GM19035 (cell line): ENCODE results near the gene FAM83B.
"Not testable (repeated sequence)": the region's sequence is repeated elsewhere in the genome, so short reads cannot be mapped to it uniquely, and the experiment has no call there.

ENCODE experiments used
- ATAC-seq: cut with Tn5 transposase; IDR thresholded peaks from one replicate; pipeline ENCODE4 v1.9.1; 2021; ENCODE audit not compliant: unreplicated experiment

Gene FAM83B

GRCh38 chr6:54896302-54896701, 49.7 kb downstream of the FAM83B start:
- ATAC-seq, result no peak

DNA sequence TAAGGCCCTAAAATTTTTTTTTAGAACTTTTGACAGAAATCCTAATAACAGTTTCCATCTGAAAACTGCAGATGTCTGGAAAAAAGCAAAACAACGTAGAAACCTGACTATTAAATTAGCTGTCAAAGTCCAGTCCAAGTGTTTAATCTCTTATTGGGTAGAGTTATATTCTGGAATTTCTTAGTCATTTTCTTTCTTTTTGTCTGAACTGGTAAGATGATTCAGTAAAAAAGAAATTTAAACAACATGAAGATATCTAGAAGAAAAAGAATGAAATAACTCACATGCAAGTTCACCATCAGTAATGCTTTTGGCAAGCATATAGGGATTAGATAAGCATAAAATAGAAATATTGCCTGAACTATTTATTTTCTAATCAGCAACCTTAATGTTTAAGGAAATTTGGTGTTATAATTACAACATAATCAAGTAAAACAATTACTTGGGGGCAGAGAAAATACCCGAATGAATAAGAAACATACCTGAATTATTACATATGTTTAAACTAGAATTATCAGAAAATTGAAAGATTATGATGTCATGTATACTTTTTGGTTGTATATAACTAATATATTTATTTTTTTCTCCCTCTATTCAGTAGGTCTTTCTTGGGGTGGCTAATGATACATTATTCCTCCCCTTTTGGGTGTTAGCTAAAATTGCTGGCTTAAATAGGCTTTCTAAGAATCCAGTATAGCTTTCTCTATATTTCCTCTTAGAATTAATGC, 51.1 kb downstream of the FAM83B start:
- no peak for ATAC-seq

- no peak for ATAC-seq
These were observed 52.2 kb downstream of the FAM83B start for GRCh38 chr6:54898767-54899166.

DNA sequence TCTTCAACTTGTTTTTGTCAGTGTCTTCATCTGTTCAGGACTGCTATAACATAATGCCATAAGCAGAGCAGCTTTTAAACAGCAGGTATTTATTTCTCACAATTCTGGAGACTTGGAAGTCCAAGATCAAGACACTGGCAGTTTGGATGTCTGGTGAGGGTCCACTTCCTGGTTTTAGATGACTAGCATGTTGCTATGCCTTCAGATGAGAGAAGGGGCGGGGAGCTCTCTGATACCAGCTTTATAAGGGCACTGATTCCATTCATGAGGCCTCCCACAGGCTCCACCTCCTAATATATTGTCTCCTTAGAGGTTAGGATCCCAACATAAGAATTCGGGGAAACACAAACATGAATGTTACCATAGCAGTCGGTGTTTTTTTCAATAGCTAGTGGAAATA, 52.9 kb downstream of the FAM83B start:
- no peak for ATAC-seq

- ATAC-seq, result no peak
These were observed 53.4 kb downstream of the FAM83B start for GRCh38 chr6:54899986-54900385.

GRCh38 chr6:54900666-54901065, 54.1 kb downstream of the FAM83B start:
- ATAC-seq, result no peak

DNA sequence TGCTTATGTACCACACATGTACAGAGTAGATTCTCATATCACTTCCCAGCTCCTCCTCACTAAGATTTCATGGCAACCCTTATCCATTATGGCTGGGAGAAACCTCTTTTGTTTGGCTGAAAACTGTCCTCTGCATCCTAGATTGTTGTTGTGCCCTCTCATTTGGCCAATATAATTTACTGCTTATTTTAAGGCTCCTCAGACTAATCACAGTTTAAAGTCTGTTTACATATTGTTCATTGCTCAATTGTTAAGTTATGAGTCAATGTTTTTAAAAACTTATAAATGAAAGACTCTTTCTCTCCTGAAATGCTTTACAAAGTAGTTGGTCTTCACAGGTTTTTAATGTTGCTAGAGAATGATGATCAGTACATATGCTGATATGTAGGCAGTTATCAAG, 57.3 kb downstream of the FAM83B start:
- no peak for ATAC-seq

- ATAC-seq, result no peak
These were observed 60.8 kb downstream of the FAM83B start for GRCh38 chr6:54907355-54907754.

DNA sequence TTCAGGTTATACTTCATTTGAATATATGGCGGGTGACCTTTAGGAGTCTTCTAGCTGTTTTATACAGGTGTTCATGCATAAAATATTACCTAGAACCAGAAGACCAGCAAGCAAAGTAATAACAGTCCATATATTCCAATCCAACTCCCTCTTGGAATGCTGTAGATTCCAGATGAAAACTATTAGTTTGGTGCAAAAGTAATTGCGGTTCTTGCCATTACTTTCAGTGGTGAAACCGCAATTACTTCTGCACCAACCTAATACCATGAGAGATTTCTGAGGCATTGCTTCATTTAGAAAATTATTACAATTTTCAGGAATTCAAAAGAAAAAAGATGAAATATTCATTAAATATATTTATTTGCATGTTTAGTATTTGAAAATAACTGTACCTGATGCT, 62.6 kb downstream of the FAM83B start:
- ATAC-seq, result no peak

GRCh38 chr6:54910431-54910884, 63.9 kb downstream of the FAM83B start:
- no peak for ATAC-seq

GRCh38 chr6:54910921-54911320, 64.3 kb downstream of the FAM83B start:
- no peak for ATAC-seq

GRCh38 chr6:54913211-54913610, 66.6 kb downstream of the FAM83B start:
- ATAC-seq, result no peak

- no peak for ATAC-seq
These were observed 70.3 kb downstream of the FAM83B start for GRCh38 chr6:54916858-54917257.

DNA sequence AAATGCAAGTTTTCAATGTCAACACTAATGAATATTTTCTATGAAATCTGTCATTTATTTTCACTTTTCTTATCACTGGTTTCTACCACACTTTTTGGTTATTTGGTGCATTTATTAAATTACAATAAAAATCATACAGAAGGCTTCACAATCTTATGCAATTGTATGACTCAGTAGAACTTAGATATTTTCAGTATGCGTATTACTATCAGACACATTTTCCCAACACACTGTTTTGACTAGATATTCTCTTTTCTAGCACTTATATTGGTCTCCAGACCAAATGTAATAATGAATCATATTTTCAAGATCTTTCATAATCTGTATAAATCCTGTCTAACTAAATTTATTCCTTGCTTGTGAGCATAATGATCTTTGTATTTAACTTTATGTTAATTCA, 74.1 kb downstream of the FAM83B start:
- ATAC-seq, result no peak

GRCh38 chr6:54921891-54922290, 75.3 kb downstream of the FAM83B start:
- ATAC-seq, result no peak

DNA sequence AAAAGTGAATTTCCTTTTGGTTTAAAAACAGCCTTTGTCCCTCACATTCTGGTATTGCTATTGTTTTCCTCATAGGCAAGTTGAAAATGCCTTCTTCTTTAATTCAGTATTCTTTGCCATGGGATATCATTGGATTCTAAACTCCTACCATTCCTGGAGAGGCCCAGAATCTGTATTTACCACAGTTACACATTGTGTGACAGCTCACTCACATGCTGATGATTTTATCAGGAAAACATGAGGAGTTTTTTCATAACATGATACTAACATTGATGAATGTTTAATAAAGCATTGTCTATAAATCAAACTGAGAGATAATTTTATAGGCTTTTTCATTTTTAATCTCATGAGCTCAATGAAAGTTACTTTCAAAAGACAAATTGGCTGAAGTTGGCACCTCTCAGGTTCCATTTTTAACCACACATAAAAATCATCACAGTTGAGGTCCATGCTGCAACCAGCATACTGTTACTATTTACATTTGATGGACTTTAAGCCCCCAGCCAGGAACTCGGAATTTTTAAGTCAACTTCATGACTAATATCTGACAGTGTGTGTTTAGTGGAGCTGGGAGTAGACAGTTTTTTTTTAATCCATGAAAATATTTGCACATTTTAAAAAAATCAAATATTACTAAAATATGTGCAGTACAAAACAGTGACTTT, 82.8 kb downstream of the FAM83B start:
- ATAC-seq, result no peak

GRCh38 chr6:54932622-54933021, 86.1 kb downstream of the FAM83B start:
- ATAC-seq, result no peak

GRCh38 chr6:54935739-54936138, 89.2 kb downstream of the FAM83B start:
- ATAC-seq, result no peak

GRCh38 chr6:54937371-54937770, 90.8 kb downstream of the FAM83B start:
- no peak for ATAC-seq

DNA sequence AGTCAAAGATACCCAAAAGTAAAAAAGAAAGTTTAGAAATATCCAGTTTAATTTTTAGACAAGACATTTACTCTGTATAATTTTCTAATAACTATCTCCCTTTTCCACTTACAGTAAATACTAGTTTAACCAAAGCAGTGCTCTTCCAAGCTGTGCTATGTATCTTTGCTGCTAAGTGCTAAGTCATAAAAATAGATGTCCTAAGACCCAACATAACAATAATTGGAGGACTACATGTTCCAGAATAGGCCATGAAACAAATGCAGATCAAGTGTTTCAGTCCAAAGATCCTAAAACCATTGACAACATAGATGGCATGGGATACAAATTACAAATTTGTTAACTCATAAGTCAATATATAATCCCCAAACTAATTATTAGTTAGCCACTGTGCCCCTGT, 111.1 kb downstream of the FAM83B start:
- no peak for ATAC-seq

GRCh38 chr6:54958446-54958845, 111.9 kb downstream of the FAM83B start:
- ATAC-seq, result no peak

DNA sequence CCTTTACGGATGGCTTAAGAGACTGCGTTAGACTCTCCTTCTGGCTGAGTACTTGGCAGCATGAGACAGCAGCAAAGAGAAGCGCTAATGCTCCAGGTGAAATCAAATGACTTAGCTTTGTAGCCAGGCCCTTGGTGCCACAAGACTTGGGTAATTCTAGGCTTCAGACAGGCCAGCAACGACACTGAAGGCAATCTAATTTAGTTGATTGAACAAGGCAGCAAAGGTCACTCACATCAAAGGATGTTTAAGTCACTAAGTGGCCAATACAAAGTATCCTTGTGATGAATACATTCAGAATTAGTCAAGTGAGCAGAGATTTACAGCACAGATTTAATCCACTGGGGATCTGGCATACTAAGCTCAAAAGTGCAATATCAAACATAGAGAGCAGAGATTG, 113.2 kb downstream of the FAM83B start:
- no peak for ATAC-seq

DNA sequence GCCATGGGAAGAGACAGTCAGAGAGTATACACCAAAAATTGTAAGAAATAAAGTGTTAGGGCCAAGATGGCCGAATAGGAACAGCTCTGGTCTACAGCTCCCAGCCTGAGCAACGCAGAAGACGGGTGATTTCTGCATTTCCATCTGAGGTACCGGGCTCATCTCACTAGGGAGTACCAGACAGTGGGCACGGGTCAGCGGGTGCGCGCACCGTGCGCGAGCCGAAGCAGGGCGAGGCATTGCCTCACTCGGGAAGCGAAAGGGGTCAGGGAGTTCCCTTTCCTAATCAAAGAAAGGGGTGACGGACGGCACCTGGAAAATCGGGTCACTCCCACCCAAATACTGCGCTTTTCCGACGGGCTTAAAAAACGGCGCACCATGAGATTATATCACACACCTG, 114.8 kb downstream of the FAM83B start:
- ATAC-seq, result not testable (repeated sequence)
